IMR-90 (cell line): ENCODE measurements around the gene KITLG.

Source experiments
- CHD1 ChIP-seq: IDR thresholded peaks from 2 replicates; pipeline ENCODE4 v1.6.1; 2012; ENCODE audit warnings: low read depth, low read length, improper control_type of control experiment
- MXI1 ChIP-seq: IDR thresholded peaks from 2 replicates; pipeline ENCODE4 v1.6.1; 2012; ENCODE audit warnings: low read depth, mild to moderate bottlenecking, low read length, moderate library complexity, borderline replicate concordance
- NFE2L2 ChIP-seq: fragments of 150-350 bp; IDR thresholded peaks from 2 replicates; pipeline ENCODE4 v1.6.1; 2016; ENCODE audit warnings: low read depth, mild to moderate bottlenecking, low read length
- POLR2A ChIP-seq: IDR thresholded peaks from 2 replicates; pipeline ENCODE4 v1.6.1; 2012; ENCODE audit warnings: mild to moderate bottlenecking, low read depth, low read length
- RAD21 ChIP-seq: IDR thresholded peaks from 2 replicates; pipeline ENCODE4 v1.6.1; 2012; ENCODE audit warnings: low read length, improper control_type of control experiment
- RFX5 ChIP-seq: IDR thresholded peaks from 2 replicates; pipeline ENCODE4 v1.8.0; 2012; ENCODE audit warnings: low read depth, mild to moderate bottlenecking, low read length, moderate library complexity
- SMC3 ChIP-seq: fragments of 150-350 bp; IDR thresholded peaks from 2 replicates; pipeline ENCODE4 v1.6.1; 2016; ENCODE audit warnings: low read depth, mild to moderate bottlenecking, antibody characterized with exemption, low read length, moderate library complexity
- TF ChIP-seq, protein P1 (sequence below): conservative IDR thresholded peaks from 2 replicates; pipeline ENCODE4 v1.5.1; 2012; ENCODE audit warnings: mild to moderate bottlenecking, low read depth, low read length, improper control_type of control experiment

DNA sequence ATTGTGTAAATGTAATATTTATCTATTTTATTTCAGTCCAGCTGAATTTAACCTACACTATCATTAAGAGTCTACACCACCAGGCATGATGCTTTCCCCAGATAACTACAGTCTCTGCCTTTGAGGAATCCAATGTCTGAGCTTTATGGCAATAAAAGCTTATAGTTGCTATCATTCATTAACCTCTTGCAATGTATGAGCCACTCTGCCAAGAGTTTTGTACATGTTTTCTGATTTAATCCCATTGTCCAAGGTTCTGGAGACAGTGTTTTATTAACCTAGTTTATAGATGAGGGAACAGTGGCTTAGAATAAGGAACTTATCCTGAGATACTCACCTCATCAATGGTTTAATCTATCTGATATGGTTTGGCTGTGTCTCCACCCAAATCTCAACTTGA lies 17.1 kb upstream of the KITLG start:
- no peak for TF ChIP-seq POLR2A
- no peak for TF ChIP-seq MXI1
- no peak for TF ChIP-seq RAD21
- TF ChIP-seq, protein P1, sequence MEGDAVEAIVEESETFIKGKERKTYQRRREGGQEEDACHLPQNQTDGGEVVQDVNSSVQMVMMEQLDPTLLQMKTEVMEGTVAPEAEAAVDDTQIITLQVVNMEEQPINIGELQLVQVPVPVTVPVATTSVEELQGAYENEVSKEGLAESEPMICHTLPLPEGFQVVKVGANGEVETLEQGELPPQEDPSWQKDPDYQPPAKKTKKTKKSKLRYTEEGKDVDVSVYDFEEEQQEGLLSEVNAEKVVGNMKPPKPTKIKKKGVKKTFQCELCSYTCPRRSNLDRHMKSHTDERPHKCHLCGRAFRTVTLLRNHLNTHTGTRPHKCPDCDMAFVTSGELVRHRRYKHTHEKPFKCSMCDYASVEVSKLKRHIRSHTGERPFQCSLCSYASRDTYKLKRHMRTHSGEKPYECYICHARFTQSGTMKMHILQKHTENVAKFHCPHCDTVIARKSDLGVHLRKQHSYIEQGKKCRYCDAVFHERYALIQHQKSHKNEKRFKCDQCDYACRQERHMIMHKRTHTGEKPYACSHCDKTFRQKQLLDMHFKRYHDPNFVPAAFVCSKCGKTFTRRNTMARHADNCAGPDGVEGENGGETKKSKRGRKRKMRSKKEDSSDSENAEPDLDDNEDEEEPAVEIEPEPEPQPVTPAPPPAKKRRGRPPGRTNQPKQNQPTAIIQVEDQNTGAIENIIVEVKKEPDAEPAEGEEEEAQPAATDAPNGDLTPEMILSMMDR = no peak
- TF ChIP-seq CHD1 = no peak
- no peak for TF ChIP-seq NFE2L2
- TF ChIP-seq SMC3 = no peak
- no peak for TF ChIP-seq RFX5
